HG03571 (cell line): ENCODE results near the gene PPP1R3A.
"Not testable (repeated sequence)": the region's sequence is repeated elsewhere in the genome, so short reads cannot be mapped to it uniquely, and the experiment has no call there.

Experiments used
- ATAC-seq: cut with Tn5 transposase; IDR thresholded peaks from one replicate; pipeline ENCODE4 v1.9.1; 2021; ENCODE audit not compliant: unreplicated experiment

Gene PPP1R3A, protein sequence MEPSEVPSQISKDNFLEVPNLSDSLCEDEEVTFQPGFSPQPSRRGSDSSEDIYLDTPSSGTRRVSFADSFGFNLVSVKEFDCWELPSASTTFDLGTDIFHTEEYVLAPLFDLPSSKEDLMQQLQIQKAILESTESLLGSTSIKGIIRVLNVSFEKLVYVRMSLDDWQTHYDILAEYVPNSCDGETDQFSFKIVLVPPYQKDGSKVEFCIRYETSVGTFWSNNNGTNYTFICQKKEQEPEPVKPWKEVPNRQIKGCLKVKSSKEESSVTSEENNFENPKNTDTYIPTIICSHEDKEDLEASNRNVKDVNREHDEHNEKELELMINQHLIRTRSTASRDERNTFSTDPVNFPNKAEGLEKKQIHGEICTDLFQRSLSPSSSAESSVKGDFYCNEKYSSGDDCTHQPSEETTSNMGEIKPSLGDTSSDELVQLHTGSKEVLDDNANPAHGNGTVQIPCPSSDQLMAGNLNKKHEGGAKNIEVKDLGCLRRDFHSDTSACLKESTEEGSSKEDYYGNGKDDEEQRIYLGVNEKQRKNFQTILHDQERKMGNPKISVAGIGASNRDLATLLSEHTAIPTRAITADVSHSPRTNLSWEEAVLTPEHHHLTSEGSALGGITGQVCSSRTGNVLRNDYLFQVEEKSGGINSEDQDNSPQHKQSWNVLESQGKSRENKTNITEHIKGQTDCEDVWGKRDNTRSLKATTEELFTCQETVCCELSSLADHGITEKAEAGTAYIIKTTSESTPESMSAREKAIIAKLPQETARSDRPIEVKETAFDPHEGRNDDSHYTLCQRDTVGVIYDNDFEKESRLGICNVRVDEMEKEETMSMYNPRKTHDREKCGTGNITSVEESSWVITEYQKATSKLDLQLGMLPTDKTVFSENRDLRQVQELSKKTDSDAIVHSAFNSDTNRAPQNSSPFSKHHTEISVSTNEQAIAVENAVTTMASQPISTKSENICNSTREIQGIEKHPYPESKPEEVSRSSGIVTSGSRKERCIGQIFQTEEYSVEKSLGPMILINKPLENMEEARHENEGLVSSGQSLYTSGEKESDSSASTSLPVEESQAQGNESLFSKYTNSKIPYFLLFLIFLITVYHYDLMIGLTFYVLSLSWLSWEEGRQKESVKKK

DNA sequence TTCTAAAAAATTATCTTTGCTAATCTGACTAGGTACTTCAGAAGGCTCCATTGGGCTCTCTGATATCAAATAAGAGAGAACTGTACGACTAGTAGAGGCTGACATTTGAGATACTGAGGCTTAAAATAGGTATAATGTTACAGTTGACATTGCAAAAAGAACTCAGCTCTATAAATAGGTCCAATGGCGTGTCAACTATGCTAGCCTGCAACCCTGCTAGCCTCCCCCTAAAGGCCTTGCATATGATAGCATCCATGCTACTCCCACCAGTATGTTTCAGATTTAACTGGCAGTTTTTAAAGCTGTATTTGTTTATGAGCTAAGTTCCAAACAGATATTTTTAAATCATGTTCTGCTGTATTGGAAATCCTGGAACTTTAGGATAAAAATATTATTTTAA is at the start of gene PPP1R3A:
TSS of gene PPP1R3A (minus strand) at position 64 of the 400 bp plus-strand sequence. CDS start at position 51, 13 bp downstream.
- no peak for ATAC-seq

GRCh38 chr7:113963356-113963755 is 44.5 kb upstream of the PPP1R3A start:
- no peak for ATAC-seq

GRCh38 chr7:113959910-113960309 is 41.1 kb upstream of the PPP1R3A start:
- no peak for ATAC-seq

- ATAC-seq = no peak
Observed at GRCh38 chr7:113955157-113955556, 36.3 kb upstream of the PPP1R3A start.

DNA sequence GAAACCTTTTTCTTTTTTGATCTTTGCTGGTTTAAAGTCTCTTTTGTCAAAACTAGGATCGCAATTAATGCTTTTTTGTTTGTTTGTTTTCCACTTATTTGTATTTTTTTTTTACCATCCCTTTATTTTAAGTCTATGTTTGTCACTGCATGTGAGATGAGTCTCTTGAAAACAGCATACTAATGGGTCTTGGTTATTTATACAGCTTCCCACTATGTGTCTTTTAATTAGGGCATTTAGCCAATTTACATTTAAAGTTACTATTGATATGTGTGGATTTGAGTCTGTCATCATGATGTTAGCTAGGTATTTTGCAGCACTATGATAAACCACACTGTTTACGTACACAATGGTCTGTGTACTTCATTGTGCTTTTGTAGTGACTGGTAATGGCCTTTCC is 34.7 kb upstream of the PPP1R3A start:
- ATAC-seq = no peak

DNA sequence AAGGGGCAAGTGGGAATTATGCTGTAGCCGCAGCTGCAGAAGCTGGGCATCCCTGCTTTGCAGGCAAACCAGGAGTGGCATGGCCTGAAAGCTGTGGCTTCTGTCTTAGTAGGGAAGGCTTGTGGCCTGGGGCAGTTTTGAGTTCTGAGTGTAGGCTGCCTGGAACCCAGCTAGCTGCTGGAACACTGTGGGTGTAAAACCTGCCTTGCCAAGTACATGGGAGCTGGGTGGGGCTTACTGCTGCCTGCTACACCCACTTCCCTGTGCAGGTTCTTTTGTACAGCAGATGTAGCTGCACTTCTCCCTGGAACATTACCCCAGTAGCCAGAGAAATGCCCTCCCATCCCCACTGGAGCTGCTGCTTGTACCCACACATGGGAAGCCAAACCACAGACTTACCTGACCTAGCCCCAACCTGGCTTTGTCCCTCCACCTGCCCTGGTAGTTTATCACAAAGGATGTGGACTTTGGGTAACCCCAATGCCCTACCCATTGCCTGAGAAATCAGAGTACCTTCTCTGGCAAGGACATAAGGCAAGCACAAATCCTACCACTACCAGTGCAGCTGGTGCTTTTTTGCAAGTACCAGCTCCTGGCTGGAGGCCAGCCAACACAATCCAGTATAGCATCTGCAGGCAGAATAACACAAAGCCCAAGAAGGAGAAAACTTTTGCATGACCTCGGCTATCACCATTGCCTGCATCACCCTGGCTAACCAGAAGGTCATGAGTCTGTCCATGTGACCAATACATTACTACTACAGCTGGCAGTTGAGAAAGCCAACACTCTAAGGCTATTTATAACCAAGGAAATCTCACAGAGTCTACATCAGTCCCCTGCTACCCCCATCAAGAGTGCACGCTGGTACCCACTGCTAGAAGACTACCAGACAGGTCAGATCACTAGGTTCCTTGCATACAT is 26.5 kb upstream of the PPP1R3A start:
- ATAC-seq = no peak

DNA sequence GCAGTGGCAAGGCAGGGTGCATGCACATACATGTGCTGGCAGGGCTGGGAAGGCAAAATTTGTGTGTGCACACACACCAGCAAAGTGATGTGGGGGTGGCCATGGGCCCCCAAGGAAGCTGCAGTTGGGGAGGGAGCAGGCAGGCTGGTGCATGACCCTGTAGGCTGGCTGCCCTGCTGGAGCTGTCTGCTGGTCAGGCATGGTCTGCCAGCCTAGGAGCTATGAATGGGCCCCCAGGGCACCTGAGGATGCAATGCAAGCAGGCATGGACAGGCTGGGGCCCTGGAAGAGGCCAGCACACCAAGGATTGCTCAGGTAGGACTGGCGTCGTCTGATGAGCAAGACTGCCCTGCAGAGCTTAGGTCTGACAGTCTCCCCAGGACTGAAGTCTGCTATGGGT is 18.2 kb upstream of the PPP1R3A start:
- no peak for ATAC-seq

- ATAC-seq = no peak
Observed at GRCh38 chr7:113936535-113936934, 17.7 kb upstream of the PPP1R3A start.

DNA sequence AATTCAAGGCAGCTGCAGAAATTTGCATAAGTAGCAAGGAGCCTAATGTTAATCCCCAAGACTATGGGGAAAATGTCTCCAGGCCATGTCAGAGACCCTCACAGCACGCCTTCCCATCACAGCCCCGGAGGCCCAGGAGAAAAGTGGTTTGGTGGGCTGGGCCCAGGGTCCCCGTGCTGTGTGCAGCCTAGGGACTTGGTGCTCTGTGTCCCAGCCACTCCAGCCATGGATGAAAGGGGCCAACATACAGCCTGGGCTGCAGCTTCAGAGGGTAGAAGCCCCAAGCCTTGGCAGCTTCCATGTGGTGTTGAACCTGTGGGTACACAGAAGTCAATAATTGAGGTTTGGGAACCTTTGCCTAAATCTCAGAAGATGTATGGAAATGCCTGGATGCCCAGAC is 10.6 kb upstream of the PPP1R3A start:
- ATAC-seq = not testable (repeated sequence)

DNA sequence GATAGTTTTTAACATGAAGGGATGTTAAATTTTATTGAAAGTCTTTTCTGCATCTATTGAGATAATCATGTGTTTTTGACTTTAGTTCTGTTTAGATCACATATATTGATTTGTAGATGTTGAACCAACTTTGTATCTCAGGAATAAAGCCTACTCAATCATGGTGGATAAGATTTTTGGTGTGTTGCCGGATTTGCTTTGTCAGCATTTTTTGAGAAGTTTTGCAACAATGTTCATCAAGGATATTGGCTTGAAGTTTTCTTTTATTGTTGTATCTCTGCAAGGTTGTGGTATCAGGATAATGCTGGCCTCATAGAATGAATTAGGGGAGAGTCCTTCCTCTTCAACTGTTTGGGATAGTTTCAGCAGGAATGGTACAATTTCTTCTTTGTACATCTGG is 9.3 kb upstream of the PPP1R3A start:
- no peak for ATAC-seq

DNA sequence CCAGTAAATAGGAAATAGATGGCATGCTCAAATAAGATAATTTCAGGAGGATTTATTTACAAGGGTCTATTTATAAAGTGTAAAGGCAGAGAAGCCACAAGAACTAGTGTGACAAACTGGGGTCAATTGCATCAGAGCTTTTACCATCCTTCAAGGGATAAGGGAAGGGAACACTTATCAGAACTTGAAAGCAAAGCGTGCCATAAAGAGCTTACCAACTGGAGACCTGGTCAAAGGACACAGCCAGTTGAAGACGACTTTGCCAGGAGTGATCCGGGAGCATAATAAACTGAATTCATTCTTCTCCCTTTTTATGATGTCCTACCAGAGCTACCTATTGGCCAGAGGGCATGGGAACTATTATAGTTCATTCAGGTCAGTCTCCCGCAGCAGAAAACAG is 3.2 kb upstream of the PPP1R3A start:
- ATAC-seq = no peak

DNA sequence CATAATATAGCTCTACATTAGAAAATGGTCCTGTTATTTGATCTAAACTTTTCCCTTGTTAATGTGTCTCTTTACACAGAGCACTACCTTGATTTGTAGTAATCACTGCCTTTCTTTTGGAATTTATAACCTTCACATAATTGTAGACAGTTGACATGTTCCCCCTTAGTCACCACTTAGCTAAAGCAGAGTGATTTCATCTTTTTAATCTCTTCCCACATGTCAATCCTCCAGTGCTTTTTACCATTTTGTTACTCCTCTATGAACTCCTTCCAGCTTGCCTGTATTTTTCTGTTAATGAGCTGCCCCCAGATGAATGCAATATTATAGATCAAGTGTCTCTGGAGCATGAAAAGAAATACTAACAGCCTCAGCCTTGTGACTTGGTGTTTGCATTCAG is 2.6 kb upstream of the PPP1R3A start:
- ATAC-seq = no peak

GRCh38 chr7:113917840-113918239 is 969 bp downstream of the PPP1R3A start:
- ATAC-seq = no peak

GRCh38 chr7:113915956-113916355 is 2.9 kb downstream of the PPP1R3A start:
- ATAC-seq = no peak

DNA sequence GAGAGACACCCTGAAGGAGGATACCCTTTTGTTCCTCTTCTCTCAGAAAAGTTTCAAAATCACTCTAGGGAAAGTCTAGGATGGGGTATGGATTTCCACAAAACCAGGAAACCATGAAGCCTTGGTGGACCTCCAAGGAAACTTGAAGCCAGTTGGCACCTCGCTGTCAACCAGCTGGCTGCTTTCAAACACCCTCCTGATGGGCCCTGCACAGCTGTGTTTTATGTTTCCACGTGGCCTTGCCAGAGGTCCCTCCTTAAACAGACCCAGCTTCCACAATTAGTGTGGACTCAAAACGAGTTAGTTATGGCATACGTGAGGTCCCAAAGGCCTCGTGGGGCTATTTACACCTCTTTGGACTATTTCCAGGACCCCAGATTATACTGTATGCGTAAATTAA is 5.9 kb downstream of the PPP1R3A start:
- no peak for ATAC-seq

DNA sequence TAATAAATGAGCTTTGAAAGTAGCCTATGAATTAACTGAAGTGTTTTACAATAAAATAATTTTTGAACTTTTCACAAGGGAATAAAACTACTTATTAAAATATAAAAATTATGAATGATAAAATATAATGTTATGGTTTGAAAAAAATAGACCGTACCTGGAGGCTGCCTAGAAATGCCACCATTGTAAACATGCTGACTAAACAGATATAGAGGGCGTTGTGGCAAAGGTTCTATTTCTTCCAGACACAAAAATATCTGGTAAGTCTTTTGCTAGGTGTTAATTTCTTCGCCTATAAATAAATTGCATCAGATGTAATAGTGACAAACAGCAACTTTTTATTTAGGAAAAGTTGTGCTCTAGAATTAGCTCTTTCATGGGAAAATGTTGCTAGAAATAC is 11.2 kb downstream of the PPP1R3A start:
- ATAC-seq = no peak

DNA sequence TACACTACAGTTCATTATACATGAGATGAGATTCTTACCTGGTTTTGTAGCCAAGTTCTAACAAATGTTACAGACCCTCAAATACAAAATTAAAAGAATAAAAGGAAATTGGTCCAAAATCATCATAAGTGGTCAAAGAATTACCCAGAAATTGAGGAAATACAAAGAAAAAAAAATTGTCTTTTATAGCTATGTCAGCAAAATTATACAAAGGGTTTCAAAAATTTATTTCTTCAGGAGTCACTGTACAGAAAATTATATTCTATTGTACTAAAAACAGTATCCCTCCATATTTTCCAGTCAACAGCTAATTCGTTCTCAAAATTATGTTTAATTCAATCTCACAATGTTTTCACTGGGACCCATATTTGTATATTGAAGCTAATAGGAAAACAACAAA is 14.3 kb downstream of the PPP1R3A start:
- no peak for ATAC-seq

DNA sequence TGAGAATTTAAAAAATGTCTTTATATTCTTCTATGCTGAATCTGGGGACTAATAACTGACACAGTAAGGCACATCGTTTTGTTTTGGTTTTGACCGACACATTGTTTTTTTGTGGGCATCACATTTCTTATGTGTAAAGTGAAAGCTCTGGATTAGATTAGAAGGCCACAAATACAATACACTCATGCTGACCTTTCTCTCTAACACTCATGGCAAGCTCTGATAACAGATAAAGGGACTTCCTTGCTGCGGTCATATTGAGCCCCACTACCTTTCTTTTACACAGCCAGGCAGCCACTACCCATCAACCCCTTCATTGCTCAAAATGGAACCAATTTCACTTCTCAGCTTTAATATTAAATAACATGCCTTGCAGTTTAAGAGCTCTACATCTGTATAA is 26.0 kb downstream of the PPP1R3A start:
- no peak for ATAC-seq

DNA sequence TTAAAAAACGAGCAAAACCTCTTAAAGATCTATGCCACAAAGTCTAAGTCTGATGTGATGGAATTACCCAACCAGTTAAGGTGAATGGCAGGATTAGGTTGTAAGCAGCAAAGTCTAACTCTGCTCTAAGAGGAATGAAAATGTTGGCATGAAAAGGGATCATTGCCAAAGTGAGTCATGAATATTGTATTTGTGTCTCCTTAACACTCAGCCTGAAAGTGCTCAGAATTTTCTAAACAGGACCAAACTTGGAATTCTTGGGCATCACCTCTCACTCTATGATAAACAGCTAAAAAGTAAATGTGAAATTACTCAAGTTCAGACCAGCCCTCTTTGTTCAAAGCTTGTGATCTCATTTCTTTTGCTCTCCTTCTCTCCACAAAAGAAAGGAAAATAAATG is 27.0 kb downstream of the PPP1R3A start:
- no peak for ATAC-seq

- no peak for ATAC-seq
Observed at GRCh38 chr7:113891031-113891350, 27.8 kb downstream of the PPP1R3A start.
